Epithelial cell of proximal tubule (primary cell): ENCODE data around the gene C17orf114.

Source experiments
- DNase-seq: peaks from one replicate; pipeline ENCODE4 v3.0.0-alpha.2; 2011; ENCODE audit warnings: low read depth
- H3K4me3 ChIP-seq: 2 replicates; pipeline ENCODE4 v1.5.1; 2011; ENCODE audit warnings: low read depth, mild to moderate bottlenecking, low read length
- CTCF ChIP-seq: conservative IDR thresholded peaks from 2 replicates; pipeline ENCODE4 v1.5.1; 2012; ENCODE audit warnings: low read depth, mild to moderate bottlenecking, low read length

C17orf114 gene

GRCh38 chr17:4843321-4844000, 41.3 kb upstream of the C17orf114 start:
- TF ChIP-seq CTCF = no peak

DNA sequence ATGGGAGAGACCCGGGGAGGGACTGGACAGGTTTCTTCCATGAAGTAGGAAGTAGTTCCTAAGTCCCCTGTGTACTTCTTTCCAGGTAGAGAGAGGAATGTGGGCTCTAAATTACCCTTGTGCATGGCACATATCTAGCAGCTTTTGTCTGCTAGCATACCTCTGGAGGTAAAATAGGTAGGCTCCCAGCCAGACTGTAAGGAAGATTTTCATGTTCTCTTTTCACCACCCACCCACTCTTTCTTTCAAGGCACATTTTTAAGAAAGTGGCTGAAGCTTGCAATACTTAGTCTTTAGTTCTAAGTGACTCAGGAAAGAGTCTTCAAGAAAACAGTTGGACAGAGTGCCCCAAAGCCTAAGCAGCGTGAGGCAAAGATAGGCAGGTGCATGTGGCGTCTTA, 40.2 kb upstream of the C17orf114 start:
- TF ChIP-seq CTCF = no peak
- H3K4me3 ChIP-seq = no peak overlapping the region
- DNase-seq = no peak

More at GRCh38 chr17:4843321-4844000, 41.3 kb upstream of the C17orf114 start:
- no peak for DNase-seq
- H3K4me3 ChIP-seq = no peak overlapping the region

GRCh38 chr17:4840893-4841242, 38.7 kb upstream of the C17orf114 start:
- DNase-seq = no peak
- H3K4me3 ChIP-seq = no peak overlapping the region
- no peak for TF ChIP-seq CTCF

DNA sequence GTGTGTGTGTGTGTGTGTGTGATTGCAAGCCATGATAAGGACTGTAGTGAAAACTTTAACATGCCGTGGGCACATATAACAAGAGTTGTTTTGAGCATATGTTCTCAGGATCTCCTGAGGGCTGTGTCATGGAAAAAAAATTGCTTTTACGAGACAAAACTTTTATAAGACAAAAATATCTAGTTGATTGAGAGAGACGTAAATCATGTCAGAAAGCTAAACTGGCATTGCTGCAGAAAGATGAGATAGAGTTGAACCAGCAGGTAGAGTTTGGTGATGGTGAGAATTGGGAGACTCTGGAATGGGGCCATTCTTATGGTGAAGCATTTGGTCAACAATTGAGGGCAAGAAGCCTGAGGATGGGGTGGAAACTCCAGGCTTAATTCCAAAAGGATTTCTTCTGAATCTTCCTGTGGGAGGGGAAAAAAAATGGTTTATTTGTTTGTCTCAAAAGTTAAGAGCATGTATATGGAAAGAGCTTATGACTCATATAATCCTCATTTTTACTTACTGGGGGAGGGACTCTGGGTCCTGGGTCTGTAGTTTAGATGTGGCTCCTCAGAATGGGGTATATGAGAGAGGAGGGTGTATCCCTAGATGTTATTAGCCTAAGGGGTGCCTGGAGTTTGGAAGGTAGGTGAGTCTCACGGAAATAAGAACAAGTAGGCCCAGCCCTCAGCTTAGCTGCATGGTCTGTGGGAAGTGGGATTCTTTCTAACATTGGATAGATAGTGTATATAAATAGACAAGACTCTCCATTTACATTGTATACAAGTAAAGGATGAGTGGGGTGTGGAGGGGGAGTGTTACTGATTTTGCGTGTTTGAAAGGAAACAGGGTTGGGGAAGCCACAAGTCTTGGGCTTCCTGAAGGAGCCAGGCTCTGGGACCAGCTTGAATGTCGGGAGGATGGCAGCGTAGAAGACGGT, 38.1 kb upstream of the C17orf114 start:
- H3K4me3 ChIP-seq = no peak overlapping the region
- TF ChIP-seq CTCF = no peak
- no peak for DNase-seq

DNA sequence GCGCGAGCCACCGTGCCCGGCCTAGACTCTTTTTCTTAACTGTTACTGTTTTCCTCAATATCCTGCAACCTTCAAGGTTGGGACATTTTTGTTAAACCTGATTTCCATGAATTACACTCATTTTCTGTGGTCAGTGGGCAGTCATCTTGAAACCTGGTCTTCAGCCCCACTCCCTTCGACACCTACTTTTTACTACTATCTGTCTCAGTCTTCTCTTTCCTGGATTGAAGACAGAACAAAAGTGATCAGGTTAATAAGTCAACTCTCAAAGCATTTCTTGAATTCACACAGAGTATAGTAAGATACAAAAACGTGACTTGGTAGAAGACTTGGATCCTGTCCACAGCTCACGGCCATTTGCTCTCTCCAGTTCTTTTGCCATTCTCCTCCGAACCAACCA, 37.1 kb upstream of the C17orf114 start:
- no peak overlapping the region for H3K4me3 ChIP-seq
- TF ChIP-seq CTCF = no peak
- no peak for DNase-seq

- TF ChIP-seq CTCF = no peak
- H3K4me3 ChIP-seq = no peak overlapping the region
- no peak for DNase-seq
These were observed 36.2 kb upstream of the C17orf114 start for GRCh38 chr17:4838309-4838785.
